Astrocyte of the cerebellum (primary cell): Measurements from ENCODE around the gene GBA3.

Experiments used
- DNase-seq: peaks from one replicate; pipeline ENCODE4 v3.0.0-alpha.2; 2011; ENCODE audit warnings: low read depth
- H3K4me3 ChIP-seq: 2 replicates; pipeline ENCODE4 v1.5.1; 2011; ENCODE audit warnings: mild to moderate bottlenecking, low read depth, low read length, moderate library complexity
- CTCF ChIP-seq: IDR thresholded peaks from 2 replicates; pipeline ENCODE4 v1.5.1; 2012; ENCODE audit warnings: low read length, low read depth, moderate library complexity, mild to moderate bottlenecking; ENCODE audit errors: missing control alignments
- in situ Hi-C: cut with HindIII; loops from 2 replicates; pipeline ENCODE4 v1.10.0; 2017; ENCODE audit warnings: low sequenced_read_pairs

Gene GBA3

DNA sequence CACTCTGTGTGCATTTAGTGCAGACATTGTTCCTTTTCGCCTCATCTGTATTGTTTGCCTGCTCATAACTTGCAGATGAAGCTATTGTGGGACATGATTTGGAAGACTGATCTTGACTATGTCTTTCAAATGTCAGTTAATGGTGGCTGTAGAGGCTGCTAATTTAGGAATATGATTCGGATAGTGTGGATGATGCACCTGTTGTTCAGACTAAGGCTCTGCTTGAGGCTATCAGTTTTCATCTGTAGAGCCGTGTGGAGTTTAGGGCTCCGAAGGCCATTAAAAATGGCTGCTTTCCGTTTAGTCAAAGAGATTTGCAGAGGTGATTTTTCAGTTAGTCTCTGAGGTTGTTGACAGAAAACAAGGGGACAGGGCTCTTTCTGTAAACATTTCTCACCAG is 102.0 kb downstream of the GBA3 start:
- H3K4me3 ChIP-seq, result no peak overlapping the region
- no peak for TF ChIP-seq CTCF
- in situ Hi-C loops, result no loop called here
- no peak for DNase-seq

DNA sequence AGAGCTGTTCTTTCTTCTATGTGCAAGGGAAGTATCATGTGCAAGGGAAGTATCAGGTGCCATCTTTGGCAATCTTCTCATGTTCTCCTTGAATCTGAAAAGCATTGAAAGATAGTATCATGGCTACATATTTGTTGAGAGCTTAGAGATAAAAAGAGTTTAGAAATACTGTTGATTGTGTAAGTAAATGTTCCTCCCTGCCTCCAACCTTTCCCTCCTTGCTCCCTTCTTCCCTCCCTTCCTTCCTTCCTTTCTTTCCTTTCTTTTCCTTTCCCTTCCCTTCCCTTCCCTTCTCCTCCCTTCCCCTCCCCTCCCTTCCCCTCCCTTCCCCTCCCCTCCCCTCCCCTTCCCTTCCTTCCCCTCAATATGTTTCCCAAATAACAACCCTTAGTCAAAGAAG is 108.7 kb downstream of the GBA3 start:
- in situ Hi-C loops, result no loop called here
- H3K4me3 ChIP-seq, result no peak overlapping the region
- no peak for TF ChIP-seq CTCF
- DNase-seq, result no peak

- in situ Hi-C loops, result no loop called here
- H3K4me3 ChIP-seq, result no peak overlapping the region
- no peak for DNase-seq
- TF ChIP-seq CTCF, result no peak
Measured at GRCh38 chr4:22802876-22803275, 110.1 kb downstream of the GBA3 start.

DNA sequence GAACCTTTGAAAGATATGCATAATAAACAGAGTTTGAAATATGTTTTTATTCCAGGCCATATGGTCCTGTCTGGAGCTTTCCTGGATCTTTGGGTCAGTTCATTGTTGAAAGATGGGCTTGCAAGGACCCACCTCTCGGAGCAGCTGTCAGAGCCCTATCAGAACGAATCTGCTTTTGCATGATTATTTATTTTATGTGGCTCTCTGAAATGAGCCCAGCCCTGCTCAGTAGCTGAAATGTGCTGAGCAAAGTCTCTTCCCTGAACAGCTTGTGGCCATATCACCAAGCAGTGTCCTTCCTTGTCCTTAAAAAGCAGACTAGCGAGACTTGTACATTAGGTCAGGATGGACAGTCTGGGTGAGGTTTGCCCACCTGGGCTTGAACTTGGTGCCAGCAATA is 110.8 kb downstream of the GBA3 start:
- in situ Hi-C loops, result no loop called here
- no peak for TF ChIP-seq CTCF
- no peak overlapping the region for H3K4me3 ChIP-seq
- DNase-seq, result no peak

DNA sequence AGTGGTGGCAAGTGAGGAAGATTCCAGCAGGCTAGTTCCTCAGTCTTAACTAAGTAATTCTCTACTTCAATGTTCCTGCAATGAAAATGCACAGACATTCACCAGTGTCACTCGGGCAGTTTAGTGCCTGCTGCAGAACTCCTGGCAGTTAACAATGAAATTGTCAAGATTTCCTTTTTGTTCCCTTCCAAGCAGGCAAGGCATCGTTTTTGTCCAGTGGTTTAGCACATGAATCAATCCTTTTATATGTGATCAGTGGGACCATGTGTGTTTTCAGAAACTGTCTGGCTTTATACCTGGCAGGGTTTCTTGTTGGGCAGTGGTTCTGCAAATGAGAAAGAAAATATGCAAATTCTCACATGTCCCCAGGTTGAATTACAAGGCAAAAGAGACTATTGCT is 122.2 kb downstream of the GBA3 start:
- H3K4me3 ChIP-seq, result no peak overlapping the region
- no peak for TF ChIP-seq CTCF
- no peak for DNase-seq
- in situ Hi-C loops, result no loop called here

- no peak overlapping the region for H3K4me3 ChIP-seq
- DNase-seq, result no peak
- in situ Hi-C loops, result no loop called here
- no peak for TF ChIP-seq CTCF
Measured at GRCh38 chr4:22824091-22824490, 131.4 kb downstream of the GBA3 start.

- in situ Hi-C loops, result no loop called here
- no peak overlapping the region for H3K4me3 ChIP-seq
- TF ChIP-seq CTCF, result no peak
- no peak for DNase-seq
Measured at GRCh38 chr4:22842360-22843018, 149.8 kb downstream of the GBA3 start.
